Activated CD4-positive, CD25-positive, alpha-beta regulatory T cell treated with anti-CD3 and anti-CD28 coated beads, Interleukin-2, amount 50 U/mL, for 72 hours (primary cell): ENCODE measurements around the gene DNAJC22.

Experiments
- DNase-seq: peaks from one replicate; pipeline ENCODE4 v3.0.0; 2021

The DNAJC22 gene

GRCh38 chr12:49345051-49345824 lies 1.4 kb upstream of the DNAJC22 start:
- no peak for DNase-seq

DNA sequence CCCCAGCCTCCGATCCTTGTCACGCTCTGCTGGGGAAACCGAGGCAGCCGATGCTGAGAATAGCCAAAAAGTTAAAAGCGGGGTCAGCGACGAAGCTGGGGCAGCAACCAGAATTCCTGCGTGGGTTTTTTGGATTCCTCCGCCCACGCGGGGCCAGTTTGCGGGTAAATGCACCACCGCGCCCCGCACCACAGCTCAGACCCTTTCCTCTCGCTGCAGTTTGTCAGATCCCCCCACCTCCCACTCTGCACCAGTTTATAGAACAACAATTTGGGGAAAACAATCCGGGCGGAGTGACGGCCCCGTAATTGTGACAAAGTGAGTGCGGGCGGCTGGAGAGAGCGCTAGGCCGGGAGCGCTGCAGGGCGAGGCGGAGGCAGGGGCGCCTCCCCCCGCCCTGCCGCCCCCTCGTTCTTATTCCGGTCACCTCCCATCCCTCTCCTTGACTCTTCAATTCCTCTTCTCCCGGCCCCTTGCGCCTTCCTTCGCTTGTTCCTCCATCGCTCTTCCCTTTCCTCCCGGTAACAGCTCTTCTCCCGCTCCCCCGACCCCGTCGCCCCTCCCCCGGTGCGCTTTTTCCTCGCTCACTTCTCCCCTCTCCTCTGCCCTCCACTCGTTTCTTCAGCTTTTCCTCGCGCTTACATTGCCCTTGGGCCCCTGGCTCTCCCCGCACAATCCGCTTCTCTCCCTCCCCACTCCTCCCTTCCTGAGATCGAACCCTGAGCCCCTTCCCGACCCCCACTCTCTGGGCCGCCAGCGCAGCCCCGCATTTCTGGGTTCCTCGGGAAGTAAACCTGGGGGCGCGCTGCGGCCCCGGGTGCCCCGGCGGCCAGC lies 646 bp upstream of the DNAJC22 start:
- no peak for DNase-seq

- peak; percentile 80 for DNase-seq
Observed at GRCh38 chr12:49347311-49348193, 864 bp downstream of the DNAJC22 start.

DNA sequence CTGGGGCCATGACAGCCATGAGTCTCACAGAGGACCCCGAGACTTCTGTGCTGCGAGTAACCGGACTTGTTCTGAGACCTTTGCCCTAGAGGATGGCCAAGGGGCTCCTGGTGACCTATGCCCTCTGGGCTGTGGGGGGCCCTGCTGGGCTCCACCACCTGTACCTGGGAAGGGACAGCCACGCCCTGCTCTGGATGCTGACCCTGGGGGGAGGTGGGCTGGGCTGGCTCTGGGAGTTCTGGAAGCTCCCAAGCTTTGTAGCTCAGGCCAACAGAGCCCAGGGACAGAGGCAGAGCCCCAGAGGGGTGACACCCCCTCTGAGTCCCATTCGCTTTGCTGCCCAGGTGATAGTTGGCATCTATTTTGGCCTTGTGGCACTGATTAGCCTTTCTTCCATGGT lies 2.1 kb downstream of the DNAJC22 start:
- no peak for DNase-seq

GRCh38 chr12:49349266-49349665 lies 2.6 kb downstream of the DNAJC22 start:
- DNase-seq: no peak

- no peak for DNase-seq
Observed at GRCh38 chr12:49352351-49352750, 5.7 kb downstream of the DNAJC22 start.

GRCh38 chr12:49355913-49356312 lies 9.2 kb downstream of the DNAJC22 start:
- no peak for DNase-seq

- no peak for DNase-seq
Observed at GRCh38 chr12:49357103-49357678, 10.5 kb downstream of the DNAJC22 start.

DNA sequence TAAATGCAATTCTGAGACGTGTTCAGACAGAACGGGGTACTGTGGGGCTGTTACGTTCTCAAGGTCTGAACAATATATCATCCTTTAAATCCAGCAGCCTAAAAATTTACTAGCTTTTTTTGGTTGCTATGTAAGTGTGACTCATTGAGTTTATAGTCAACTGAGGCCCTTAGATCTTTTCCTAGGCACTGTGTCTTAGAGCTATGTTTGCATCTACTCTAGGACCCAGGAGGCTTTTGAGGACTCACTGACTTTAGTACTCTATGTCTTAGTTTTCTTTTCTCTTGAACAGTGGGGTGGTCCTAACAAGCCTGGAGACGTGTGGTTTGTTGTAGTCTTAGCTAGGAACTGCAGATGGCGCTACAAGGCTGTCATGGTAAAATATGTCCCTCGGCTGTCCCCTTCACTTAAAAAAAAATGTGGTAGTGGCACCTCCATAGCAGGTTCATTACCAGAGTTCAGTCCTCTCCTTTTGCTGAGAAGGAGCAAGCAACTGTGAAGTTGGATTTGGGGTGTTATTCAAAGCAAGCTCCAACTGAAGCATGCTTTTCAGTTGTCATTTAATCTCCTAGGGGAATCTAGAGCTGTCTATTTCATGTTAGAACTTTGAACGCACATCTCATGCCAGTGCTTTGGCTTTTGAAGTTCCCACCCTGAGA lies 11.9 kb downstream of the DNAJC22 start:
- no peak for DNase-seq

DNA sequence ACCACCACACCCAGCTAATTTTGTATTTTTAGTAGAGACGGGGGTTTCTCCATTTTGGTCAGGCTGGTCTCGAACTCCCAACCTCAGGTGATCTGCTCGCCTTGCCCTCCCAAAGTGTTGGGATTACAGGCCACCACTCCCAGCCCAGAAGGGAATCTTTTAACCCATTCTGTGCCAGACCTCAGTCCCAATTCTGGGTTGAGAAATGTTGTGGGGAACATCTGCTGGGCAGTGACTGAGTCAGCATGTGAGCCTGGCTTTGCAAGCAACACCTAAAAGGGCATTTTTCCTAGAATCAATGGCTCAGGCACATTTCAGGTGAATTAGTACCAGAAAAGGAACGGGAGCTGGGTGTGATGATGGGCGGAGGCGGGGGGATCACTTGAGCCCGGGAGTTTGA lies 13.0 kb downstream of the DNAJC22 start:
- no peak for DNase-seq

- no peak for DNase-seq
Observed at GRCh38 chr12:49362077-49362476, 15.4 kb downstream of the DNAJC22 start.

- no peak for DNase-seq
Observed at GRCh38 chr12:49364989-49365388, 18.3 kb downstream of the DNAJC22 start.

- DNase-seq: no peak
Observed at GRCh38 chr12:49365542-49365941, 18.9 kb downstream of the DNAJC22 start.

- no peak for DNase-seq
Observed at GRCh38 chr12:49366096-49366651, 19.5 kb downstream of the DNAJC22 start.

DNA sequence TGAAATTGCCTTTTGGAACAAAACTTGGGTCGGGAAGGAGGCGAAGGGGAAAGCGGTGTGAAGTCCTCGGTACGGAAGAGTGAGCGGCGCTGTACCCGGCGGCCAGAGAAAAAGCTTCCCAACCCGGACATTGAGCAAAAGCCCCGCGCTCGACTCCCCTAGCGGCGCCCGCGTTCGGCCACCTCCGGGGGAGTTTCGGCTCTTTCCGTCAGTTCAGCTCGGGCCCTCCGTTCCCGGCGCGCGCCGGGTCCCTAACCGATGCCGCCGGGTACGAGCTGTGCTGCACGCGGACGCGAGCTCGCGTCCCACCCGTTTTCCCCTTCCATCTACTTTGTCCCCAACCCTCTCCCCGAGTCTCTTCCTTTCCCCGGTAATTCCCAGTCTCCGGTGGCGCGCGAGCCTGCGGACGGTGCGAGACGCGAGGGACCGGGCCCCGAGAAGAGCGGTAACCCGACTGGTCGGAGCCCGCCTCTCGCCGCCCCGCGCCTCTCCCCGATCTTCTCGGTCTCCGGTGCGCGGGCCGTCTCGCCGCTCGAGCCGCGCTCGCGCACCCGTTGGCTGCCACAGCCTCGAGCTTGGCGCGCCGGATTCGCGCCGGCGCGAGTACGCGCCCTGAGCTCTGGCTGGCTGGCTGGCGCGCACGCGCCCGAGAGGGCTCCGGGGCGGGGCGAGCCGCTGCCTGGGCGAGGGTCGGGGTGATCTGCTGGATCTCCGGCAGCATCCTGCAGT lies 20.1 kb downstream of the DNAJC22 start:
- DNase-seq: peak; percentile 93

- no peak for DNase-seq
Observed at GRCh38 chr12:49367381-49368239, 20.9 kb downstream of the DNAJC22 start, which contains the start of gene SPATS2. TSS of gene SPATS2 (plus strand) at chr12:49367462. CDS start at chr12:49461013, 93,551 bp downstream.

DNA sequence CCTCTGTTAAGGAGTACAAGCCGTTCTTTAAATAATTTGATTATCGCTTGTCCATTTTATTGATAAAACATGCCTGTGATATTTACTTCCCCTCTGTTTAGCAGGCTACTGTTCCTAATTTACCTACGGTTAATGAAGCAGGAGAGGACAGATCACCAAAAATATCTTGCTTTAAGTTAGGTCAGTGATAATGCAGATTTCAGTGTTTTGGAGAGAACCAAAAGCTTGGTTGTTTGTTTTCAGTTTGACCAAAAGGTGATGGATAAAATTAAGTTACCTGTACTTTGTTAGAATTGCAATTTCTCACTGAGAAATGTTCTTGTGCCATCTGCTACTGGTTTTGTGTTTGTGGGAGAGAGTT lies 21.5 kb downstream of the DNAJC22 start:
- DNase-seq: no peak

DNA sequence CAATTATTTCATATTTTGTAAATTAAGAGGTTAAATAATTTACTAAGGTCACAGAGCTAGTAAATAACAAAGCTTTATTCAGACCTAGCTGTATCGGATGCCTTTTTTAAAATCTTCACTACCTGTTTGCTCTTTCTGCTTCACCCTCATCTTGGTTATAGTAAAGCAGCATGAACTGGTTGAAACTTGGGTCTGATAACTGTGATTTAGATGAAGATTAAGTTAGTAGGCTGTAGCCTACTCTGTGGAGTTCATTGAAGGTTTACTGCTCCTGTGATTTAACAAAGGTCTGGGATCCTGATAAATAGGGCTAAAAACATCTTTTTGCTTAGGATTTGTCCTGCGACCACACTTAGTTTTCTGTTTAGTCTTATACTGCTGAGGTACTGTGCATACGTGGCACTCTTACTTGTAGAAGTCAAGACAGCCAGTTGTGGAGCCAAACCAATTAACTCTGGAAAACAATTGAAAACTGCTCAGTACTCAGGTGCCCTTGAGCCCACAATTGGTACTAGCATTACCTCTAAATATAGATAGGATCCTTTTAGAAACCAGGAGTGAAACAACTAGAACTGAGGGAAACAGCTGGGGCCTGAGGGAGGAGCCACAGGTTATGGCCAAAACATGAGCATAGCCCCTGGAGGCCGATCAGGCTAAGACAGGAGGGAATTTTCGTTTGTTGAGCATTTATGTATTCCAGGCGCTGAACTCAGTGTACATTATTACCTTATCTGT lies 22.9 kb downstream of the DNAJC22 start:
- DNase-seq: no peak

DNA sequence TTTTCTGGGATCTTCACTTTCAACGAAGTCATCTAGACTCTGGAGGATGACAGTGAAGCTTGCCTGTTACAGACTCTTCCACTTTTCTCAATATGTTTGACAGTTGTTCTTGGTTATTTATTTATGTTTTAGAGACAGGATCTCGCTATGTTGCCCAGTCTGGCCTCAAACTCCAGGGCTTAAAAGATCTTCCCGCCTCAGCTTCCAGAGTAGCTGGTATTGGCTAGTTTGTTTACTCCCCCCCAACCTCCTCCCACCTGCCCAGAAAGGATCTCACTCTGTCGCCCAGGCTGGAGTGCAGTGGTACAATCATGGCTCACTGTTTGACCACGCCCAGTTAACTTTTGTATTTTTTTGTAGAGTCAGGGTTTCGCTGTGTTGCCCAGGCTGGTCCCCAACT lies 23.9 kb downstream of the DNAJC22 start:
- no peak for DNase-seq
